GM18498 (cell line): Measurements from ENCODE around the gene ENO3.

Source experiments
- ATAC-seq: cut with Tn5 transposase; IDR thresholded peaks from one replicate; pipeline ENCODE4 v1.9.1; 2021; ENCODE audit warnings: mild to moderate bottlenecking, moderate library complexity; ENCODE audit not compliant: unreplicated experiment

ENO3 gene

GRCh38 chr17:5003214-5003867 is 52.4 kb downstream of the ENO3 start:
- ATAC-seq: no peak
